ENCODE data around the gene GALNT10. TPM values are rescaled to one million over a fixed set of nuclear protein-coding genes. Genes with fewer than 3 reads are reported as not detected.
"Not testable (repeated sequence)": the region's sequence is repeated elsewhere in the genome, so short reads cannot be mapped to it uniquely, and the experiment has no call there.

The GALNT10 gene
- polyA plus RNA-seq, result 1 to 10 TPM; 1.4 to 1.9 TPM

DNA sequence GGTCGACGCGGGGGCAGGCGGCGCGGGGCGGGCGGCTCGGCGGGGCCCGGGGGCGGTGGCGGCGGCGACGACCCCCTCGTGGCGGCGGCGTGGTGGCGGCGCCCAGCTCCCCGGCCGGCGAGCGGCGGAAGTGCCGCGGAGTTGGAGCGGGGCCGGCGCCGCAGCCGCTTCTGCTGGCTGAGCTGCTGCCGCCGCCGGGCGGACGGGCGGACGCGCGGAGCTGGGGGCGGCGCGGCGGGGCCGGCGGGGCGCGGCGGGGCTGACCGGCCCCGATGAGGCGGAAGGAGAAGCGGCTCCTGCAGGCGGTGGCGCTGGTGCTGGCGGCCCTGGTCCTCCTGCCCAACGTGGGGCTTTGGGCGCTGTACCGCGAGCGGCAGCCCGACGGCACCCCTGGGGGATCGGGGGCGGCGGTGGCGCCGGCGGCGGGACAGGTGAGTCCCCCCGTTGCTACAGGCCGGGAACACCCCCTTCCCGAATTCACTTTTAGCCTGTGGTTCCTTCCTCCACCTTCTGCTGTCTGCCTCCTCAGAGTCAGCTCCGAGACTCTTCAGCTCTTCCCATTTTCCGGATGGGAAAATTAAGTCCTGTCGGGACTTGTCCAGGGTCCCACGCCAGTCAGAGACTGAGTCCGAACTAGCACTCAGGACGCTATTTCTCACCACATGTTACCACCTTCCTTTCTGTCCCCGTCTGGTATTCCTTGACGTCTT is at the start of gene GALNT10:
GALNT10 (plus strand) TSS at position 139 of the 710 bp plus-strand sequence; CDS start at position 273, 134 bp downstream.
- H3K36me3 ChIP-seq (ENCODE audit: control insufficient read depth in 2 of 2, insufficient read depth in 2 of 2, low read length in 1 of 2), result no peaks in the 10 kb centered on the region
- peak within 1 kb of the TSS; percentile 62 to 71 for H3K27ac ChIP-seq (ENCODE audit: low read depth in 2 of 2, low read length in 1 of 2)
- 1 to 4% methylated on average over 25 to 84 of the region's 84 CpGs for WGBS, 2 donors
- no peaks in the 10 kb centered on the region for H3K27me3 ChIP-seq (ENCODE audit: control insufficient read depth in 1 of 2, insufficient read depth in 2 of 2, low read length in 2 of 2)
- peaks cover 3 to 7% of the 10 kb centered on the region in 2 donors for H3K4me1 ChIP-seq (ENCODE audit: control insufficient read depth in 2 of 2, insufficient read depth in 2 of 2, low read length in 1 of 2)
- H3K9me3 ChIP-seq (ENCODE audit: control insufficient read depth in 2 of 2, insufficient read depth in 1 of 2, low read depth in 1 of 2, low read length in 1 of 2), result no peaks in the 10 kb centered on the region
- peak within 1 kb of the TSS; percentile 76 to 94 for H3K4me3 ChIP-seq (ENCODE audit: low read depth in 1 of 2, low read length in 2 of 2)

- 47 to 74% methylated on average over 1 of the region's 1 CpG for WGBS, 2 donors
- H3K36me3 ChIP-seq (ENCODE audit: control insufficient read depth in 2 of 2, insufficient read depth in 2 of 2, low read length in 1 of 2), result no peaks in the 10 kb centered on the region
- no peaks in the 10 kb centered on the region for H3K4me1 ChIP-seq (ENCODE audit: control insufficient read depth in 2 of 2, insufficient read depth in 2 of 2, low read length in 1 of 2)
- no peak overlapping the region for H3K27ac ChIP-seq (ENCODE audit: low read depth in 2 of 2, low read length in 1 of 2)
- no peaks in the 10 kb centered on the region for H3K9me3 ChIP-seq (ENCODE audit: control insufficient read depth in 2 of 2, insufficient read depth in 1 of 2, low read depth in 1 of 2, low read length in 1 of 2)
- H3K27me3 ChIP-seq (ENCODE audit: control insufficient read depth in 1 of 2, insufficient read depth in 2 of 2, low read length in 2 of 2), result no peaks in the 10 kb centered on the region
- no peak overlapping the region for H3K4me3 ChIP-seq (ENCODE audit: low read depth in 1 of 2, low read length in 2 of 2)
These were observed 48.8 kb upstream of the GALNT10 start for GRCh38 chr5:154141745-154142221.

- H3K27ac ChIP-seq (ENCODE audit: low read depth in 2 of 2, low read length in 1 of 2), result no peak overlapping the region
- no peak overlapping the region for H3K4me3 ChIP-seq (ENCODE audit: low read depth in 1 of 2, low read length in 2 of 2)
- WGBS, 2 donors, result 76 to 82% methylated on average over 6 of the region's 6 CpGs
- H3K36me3 ChIP-seq (ENCODE audit: control insufficient read depth in 2 of 2, insufficient read depth in 2 of 2, low read length in 1 of 2), result no peaks in the 10 kb centered on the region
- no peaks in the 10 kb centered on the region for H3K4me1 ChIP-seq (ENCODE audit: control insufficient read depth in 2 of 2, insufficient read depth in 2 of 2, low read length in 1 of 2)
- H3K9me3 ChIP-seq (ENCODE audit: control insufficient read depth in 2 of 2, insufficient read depth in 1 of 2, low read depth in 1 of 2, low read length in 1 of 2), result no peaks in the 10 kb centered on the region
- no peaks in the 10 kb centered on the region for H3K27me3 ChIP-seq (ENCODE audit: control insufficient read depth in 1 of 2, insufficient read depth in 2 of 2, low read length in 2 of 2)
These were observed 47.3 kb upstream of the GALNT10 start for GRCh38 chr5:154143211-154143641.

GRCh38 chr5:154145268-154145667 is 45.3 kb upstream of the GALNT10 start:
- 75 to 78% methylated on average over 4 of the region's 4 CpGs for WGBS, 2 donors
- no peaks in the 10 kb centered on the region for H3K27me3 ChIP-seq (ENCODE audit: control insufficient read depth in 1 of 2, insufficient read depth in 2 of 2, low read length in 2 of 2)
- H3K27ac ChIP-seq (ENCODE audit: low read depth in 2 of 2, low read length in 1 of 2), result no peak overlapping the region

DNA sequence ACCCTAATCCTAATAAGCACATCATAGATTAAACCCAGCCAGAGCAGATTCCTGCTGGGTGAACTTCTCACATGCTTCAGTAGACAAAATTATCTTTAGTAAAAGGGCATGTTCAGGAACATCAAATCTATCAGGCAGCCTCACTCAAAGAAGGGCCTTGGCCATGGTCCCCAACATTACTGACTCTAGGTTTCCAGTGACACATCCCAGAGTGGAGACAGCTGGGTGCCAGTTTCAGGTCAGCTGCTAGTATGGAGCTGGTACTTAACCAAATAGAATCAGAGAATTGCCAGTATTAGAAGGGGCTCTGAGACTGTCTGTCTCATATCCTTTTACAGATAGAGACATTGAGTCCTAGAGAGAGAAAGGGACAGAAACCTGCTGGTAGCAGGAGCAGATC is 44.1 kb upstream of the GALNT10 start:
- H3K36me3 ChIP-seq (ENCODE audit: control insufficient read depth in 2 of 2, insufficient read depth in 2 of 2, low read length in 1 of 2), result no peaks in the 10 kb centered on the region
- H3K27me3 ChIP-seq (ENCODE audit: control insufficient read depth in 1 of 2, insufficient read depth in 2 of 2, low read length in 2 of 2), result no peaks in the 10 kb centered on the region
- no peaks in the 10 kb centered on the region for H3K9me3 ChIP-seq (ENCODE audit: control insufficient read depth in 2 of 2, insufficient read depth in 1 of 2, low read depth in 1 of 2, low read length in 1 of 2)
- no peak overlapping the region for H3K4me3 ChIP-seq (ENCODE audit: low read depth in 1 of 2, low read length in 2 of 2)
- H3K27ac ChIP-seq (ENCODE audit: low read depth in 2 of 2, low read length in 1 of 2), result no peak overlapping the region
- no peaks in the 10 kb centered on the region for H3K4me1 ChIP-seq (ENCODE audit: control insufficient read depth in 2 of 2, insufficient read depth in 2 of 2, low read length in 1 of 2)

More at GRCh38 chr5:154145268-154145667, 45.3 kb upstream of the GALNT10 start:
- Histone ChIP-seq H3K4me1 (ENCODE audit: control insufficient read depth in 2 of 2, insufficient read depth in 2 of 2, low read length in 1 of 2) (no peaks in the 10 kb centered on the region), H3K4me3 (ENCODE audit: low read depth in 1 of 2, low read length in 2 of 2) (no peak overlapping the region), H3K36me3 (ENCODE audit: control insufficient read depth in 2 of 2, insufficient read depth in 2 of 2, low read length in 1 of 2) (no peaks in the 10 kb centered on the region), H3K9me3 (ENCODE audit: control insufficient read depth in 2 of 2, insufficient read depth in 1 of 2, low read depth in 1 of 2, low read length in 1 of 2) (no peaks in the 10 kb centered on the region)

DNA sequence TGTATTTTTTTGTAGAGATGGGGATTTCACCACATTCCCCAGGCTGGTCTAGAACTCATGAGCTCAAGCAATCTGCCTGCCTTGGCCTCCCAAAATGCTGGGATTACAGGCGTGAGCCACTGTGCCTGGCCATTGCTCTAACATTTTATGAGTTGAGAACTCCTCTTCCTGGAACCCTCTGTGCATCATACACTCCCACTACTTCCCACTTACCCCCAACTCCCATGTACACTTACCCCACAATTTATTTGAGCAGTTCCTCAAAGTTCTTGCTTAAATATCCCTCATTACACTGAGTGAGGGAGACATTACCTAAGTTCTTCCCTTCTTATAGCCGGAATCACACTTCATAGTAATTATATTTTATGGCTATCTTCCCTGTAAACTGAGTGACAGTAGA is 42.9 kb upstream of the GALNT10 start:
- no peaks in the 10 kb centered on the region for H3K36me3 ChIP-seq (ENCODE audit: control insufficient read depth in 2 of 2, insufficient read depth in 2 of 2, low read length in 1 of 2)
- H3K4me3 ChIP-seq (ENCODE audit: low read depth in 1 of 2, low read length in 2 of 2), result no peak overlapping the region
- H3K27ac ChIP-seq (ENCODE audit: low read depth in 2 of 2, low read length in 1 of 2), result no peak overlapping the region
- H3K27me3 ChIP-seq (ENCODE audit: control insufficient read depth in 1 of 2, insufficient read depth in 2 of 2, low read length in 2 of 2), result no peaks in the 10 kb centered on the region
- no peaks in the 10 kb centered on the region for H3K9me3 ChIP-seq (ENCODE audit: control insufficient read depth in 2 of 2, insufficient read depth in 1 of 2, low read depth in 1 of 2, low read length in 1 of 2)
- WGBS, 2 donors, result 92 to 93% methylated on average over 2 of the region's 2 CpGs
- H3K4me1 ChIP-seq (ENCODE audit: control insufficient read depth in 2 of 2, insufficient read depth in 2 of 2, low read length in 1 of 2), result no peaks in the 10 kb centered on the region

GRCh38 chr5:154150471-154150870 is 40.1 kb upstream of the GALNT10 start:
- H3K36me3 ChIP-seq (ENCODE audit: control insufficient read depth in 2 of 2, insufficient read depth in 2 of 2, low read length in 1 of 2); H3K4me1 ChIP-seq (ENCODE audit: control insufficient read depth in 2 of 2, insufficient read depth in 2 of 2, low read length in 1 of 2); H3K4me3 ChIP-seq (ENCODE audit: low read depth in 1 of 2, low read length in 2 of 2); H3K27me3 ChIP-seq (ENCODE audit: control insufficient read depth in 1 of 2, insufficient read depth in 2 of 2, low read length in 2 of 2); H3K27ac ChIP-seq (ENCODE audit: low read depth in 2 of 2, low read length in 1 of 2); H3K9me3 ChIP-seq (ENCODE audit: control insufficient read depth in 2 of 2, insufficient read depth in 1 of 2, low read depth in 1 of 2, low read length in 1 of 2): not testable (repeated sequence)
- 77 to 89% methylated on average over 2 of the region's 2 CpGs for WGBS, 2 donors

DNA sequence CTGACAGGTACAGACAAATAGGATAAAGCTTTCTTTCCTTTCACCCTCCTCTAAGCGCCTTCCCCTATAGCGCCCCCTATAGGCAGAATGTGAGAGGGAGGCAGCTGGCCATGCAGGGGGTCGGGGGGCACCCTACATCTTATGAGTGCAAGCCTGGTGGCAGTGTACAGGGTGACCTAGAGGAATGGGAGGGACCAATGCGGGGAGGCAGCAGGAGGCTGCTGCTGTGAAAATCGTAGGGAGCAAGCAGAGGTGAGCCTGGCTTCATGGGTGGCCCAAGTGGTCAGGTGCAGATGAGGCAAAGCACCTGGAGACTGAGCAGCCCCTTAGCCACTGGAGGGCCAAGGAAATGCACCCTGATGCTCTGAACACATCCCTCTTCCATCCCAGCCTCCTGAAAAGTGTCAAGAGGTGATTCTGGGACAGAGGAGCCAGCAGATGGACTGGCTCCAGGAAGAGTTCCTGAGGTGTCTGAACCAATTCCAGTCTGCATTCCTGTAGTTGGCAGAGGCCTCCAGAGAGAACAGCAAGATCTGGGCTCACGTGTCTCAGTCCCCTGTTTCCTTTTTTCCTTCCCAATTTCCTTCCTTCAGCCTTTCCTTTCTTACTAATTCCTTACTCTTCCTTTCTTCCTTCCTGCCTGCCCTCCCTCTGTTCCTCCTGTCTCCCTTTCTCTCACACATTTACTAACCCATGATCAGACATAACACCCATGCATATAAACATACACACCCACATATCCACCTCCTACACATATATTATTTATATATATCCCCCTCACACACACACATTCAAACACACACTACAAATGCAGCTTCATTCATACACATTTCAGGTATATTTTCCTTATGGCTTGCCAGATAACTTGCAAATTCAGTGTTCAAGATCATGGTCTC is 32.8 kb upstream of the GALNT10 start:
- Histone ChIP-seq H3K4me3 (ENCODE audit: low read depth in 1 of 2, low read length in 2 of 2) (no peak overlapping the region), H3K36me3 (ENCODE audit: control insufficient read depth in 2 of 2, insufficient read depth in 2 of 2, low read length in 1 of 2) (no peaks in the 10 kb centered on the region), H3K27me3 (ENCODE audit: control insufficient read depth in 1 of 2, insufficient read depth in 2 of 2, low read length in 2 of 2) (no peaks in the 10 kb centered on the region), H3K4me1 (ENCODE audit: control insufficient read depth in 2 of 2, insufficient read depth in 2 of 2, low read length in 1 of 2) (no peaks in the 10 kb centered on the region), H3K27ac (ENCODE audit: low read depth in 2 of 2, low read length in 1 of 2) (no peak overlapping the region), H3K9me3 (ENCODE audit: control insufficient read depth in 2 of 2, insufficient read depth in 1 of 2, low read depth in 1 of 2, low read length in 1 of 2) (no peaks in the 10 kb centered on the region)
- WGBS, 2 donors, result 39 to 43% methylated on average over 6 of the region's 6 CpGs

GRCh38 chr5:154158379-154158737 is 32.2 kb upstream of the GALNT10 start:
- no peak overlapping the region for H3K27ac ChIP-seq (ENCODE audit: low read depth in 2 of 2, low read length in 1 of 2)
- H3K36me3 ChIP-seq (ENCODE audit: control insufficient read depth in 2 of 2, insufficient read depth in 2 of 2, low read length in 1 of 2), result no peaks in the 10 kb centered on the region
- WGBS, 2 donors, result 28 to 38% methylated on average over 1 of the region's 1 CpG
- H3K4me3 ChIP-seq (ENCODE audit: low read depth in 1 of 2, low read length in 2 of 2), result no peak overlapping the region
- H3K9me3 ChIP-seq (ENCODE audit: control insufficient read depth in 2 of 2, insufficient read depth in 1 of 2, low read depth in 1 of 2, low read length in 1 of 2), result no peaks in the 10 kb centered on the region
- H3K27me3 ChIP-seq (ENCODE audit: control insufficient read depth in 1 of 2, insufficient read depth in 2 of 2, low read length in 2 of 2), result no peaks in the 10 kb centered on the region
- H3K4me1 ChIP-seq (ENCODE audit: control insufficient read depth in 2 of 2, insufficient read depth in 2 of 2, low read length in 1 of 2), result no peaks in the 10 kb centered on the region

Measured in esophagus (tissue), 2 donors.